ENCODE data around the gene ZNRF3.
"Not testable (repeated sequence)": the region's sequence is repeated elsewhere in the genome, so short reads cannot be mapped to it uniquely, and the experiment has no call there.

Gene ZNRF3

DNA sequence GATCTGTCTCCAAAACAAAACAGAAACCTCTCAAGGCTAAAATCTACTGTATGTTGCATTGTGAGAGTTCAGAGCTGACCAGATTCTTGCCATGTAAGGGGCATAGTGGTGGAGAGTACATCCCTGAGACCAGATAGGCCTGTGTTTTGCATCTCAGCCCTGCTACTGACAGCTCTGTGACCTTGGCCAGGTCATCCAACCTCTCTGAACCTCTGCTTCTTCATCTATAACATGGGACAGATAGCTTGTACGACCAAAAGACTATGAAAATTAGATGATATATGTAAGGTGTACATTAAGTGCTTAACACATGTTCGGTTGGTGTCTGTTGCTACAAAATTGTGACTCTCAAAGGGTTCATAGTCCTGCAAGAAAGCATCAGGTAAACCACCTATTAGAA is 22.9 kb downstream of the ZNRF3 start:
- no peak for DNase-seq (ENCODE audit: low read depth in 2 of 3, low spot score in 2 of 3)

DNA sequence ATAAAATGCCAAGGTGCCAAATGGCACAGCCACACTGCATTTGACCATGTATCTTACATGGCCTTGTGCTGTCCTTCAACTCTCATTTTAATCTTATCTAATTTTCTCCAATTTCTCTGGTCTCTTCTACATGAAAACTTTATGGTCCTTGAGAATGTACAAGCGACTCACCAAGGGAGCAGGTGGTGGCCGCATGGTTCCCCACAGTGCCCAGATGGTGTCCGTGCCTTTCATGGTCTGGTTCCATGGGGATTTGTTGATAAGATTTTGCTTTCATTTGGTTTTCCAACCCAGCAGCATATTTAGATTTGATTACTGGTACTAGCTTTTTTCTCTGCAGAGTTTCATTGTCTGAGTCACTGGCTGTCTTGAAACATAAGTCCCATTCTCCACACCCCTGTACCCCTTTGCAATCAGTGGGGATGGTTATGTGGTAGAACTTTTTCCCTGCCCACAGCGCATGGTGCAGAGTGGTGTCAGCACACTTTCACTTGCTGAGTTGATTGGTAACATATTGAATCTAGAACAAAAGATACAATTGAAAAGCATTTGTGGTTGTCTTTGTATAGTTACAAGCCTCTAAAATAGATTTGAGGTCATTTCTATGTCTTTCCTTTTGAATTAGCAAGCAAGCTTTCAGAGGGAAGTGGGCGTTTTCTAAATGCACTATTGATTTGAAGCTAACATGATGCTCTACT is 24.1 kb downstream of the ZNRF3 start:
- DNase-seq (ENCODE audit: low read depth in 2 of 3, low spot score in 2 of 3) = peak in 2 of 3 experiments; percentile 37 to 51

DNA sequence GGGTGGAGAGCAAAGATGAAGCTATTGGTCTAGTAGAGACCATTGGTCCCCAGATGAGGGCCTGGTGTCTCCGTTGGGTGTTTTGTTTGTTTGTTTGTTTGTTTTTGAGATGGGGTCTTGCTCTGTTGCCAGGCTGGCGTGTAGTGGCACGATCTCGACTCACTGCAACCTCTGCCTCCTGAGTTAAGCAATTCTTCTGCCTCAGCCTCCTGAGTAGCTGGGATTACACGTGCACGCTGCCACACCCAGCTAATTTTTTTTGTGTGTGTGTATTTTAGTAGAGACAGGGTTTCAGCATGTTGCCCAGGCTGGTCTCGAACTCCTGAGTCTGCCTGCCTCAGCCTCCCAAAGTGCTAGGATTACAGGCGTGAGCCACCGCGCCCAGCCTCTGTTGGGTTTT is 25.4 kb downstream of the ZNRF3 start:
- DNase-seq (ENCODE audit: low read depth in 2 of 3, low spot score in 2 of 3) = not testable (repeated sequence)

DNA sequence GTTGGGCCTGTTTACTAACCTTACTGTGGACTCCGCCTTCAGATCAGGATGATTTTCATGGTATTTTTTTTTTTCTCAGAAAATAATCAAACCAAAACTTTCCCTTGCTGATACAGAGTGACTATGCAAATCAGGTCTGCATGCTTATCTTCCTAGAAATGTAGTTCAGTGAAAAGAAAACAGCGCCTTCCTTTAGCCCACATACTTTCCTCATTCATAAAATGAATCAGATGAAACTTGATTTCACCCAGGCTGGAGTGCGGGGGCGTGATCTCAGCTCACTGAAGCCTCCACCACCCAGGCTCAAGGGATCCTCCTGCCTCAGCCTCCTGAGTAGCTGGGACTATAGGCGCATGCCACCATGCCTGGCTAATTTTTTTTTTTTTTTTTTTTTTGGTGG is 26.0 kb downstream of the ZNRF3 start:
- DNase-seq (ENCODE audit: low read depth in 2 of 3, low spot score in 2 of 3) = peak; percentile 22 to 54 (median 46)

DNA sequence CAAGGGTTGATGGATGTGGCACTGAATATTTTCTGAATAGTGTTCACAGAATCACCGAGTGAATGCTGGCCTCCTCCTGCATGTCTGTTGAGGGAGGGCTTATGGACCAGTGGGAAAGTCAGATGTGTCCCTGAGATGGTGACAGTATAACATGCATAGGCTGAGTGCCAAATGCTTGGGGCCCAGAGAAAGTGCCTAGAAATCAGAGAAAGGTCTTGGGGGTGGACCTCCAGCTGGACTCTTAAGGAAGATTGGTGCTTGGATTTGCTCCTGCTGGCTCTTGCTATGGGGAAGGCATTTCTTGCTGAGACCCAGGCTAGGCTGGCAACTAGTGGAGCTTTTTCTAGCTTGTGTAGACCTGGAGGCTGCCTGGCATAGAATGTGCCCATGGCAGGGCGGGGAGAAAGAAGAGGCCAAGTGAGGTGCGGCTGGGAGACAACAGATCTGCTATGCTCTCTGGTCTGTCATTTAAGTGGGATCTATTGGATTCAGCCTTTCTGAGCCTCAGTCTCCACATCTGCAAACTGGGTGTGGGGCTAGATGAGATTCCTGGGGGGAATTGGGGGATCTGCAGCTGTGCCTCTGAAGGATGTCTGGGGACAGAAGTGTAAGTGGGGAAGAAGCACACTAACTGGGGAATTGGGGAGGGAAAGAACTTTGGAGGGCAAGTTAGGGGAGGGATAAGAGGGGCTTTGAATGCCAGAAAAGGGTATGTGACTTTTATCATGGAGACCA is 27.4 kb downstream of the ZNRF3 start:
- DNase-seq (ENCODE audit: low read depth in 2 of 3, low spot score in 2 of 3) = no peak

DNA sequence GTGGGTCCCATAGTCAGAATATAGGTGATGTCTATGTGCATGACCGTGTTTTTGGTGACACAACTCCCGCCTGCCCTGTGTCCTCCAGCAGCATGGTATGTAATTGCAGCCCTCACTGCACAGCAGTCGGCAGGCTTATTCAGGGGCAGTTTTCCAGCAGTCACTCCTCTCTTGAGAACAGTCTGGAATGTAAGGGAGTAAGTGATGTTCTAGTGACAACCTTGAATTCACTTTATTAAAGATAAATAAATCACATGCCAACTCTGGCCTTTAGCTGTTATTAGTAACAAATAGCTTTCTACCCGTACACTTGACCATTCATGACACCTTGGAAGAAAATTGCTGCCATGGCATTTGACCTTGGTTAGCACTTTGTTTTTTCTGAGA is 27.9 kb downstream of the ZNRF3 start:
- no peak for DNase-seq (ENCODE audit: low read depth in 2 of 3, low spot score in 2 of 3)

DNA sequence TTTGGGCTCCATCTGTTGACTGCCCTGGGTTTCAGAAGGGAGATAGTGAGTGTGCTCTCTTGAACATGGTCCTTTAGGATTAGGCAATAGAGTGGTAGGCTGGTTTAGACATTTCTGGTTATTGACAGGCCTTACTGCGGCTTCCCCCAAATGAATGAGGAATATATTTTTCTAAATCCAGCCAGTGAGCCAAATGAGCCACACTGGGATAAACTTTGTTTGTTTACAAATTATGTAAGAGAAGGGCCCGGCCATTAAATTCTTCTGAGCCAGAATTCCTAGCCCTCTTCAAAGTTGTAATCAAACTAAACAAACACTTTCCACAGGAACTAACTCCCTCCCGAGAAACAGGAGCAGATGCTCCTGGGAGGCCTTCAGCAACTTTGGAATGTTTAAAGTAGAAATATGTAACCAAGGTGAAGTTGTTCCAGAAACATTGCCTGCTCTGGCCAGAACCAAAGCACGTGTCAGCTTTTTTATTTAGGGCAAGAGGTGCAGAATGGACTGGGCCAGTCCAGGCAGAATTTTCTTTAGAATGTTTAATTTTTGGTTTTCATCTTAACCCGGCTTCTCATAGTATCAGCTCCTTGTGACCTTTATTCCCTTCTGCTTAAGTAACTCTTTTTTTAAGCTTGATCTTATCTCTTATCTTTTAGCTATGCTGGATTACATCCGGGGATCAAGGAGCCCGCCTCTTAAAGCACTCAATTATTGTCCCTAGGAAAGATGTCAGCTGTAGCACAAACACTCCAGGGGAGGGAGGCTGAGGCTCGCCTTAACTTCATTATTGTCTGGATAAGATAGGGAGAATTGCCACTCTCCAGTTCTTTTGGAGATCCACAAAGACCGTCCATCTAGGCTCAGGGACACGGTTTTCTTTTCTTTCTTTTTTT is 28.7 kb downstream of the ZNRF3 start:
- no peak for DNase-seq (ENCODE audit: low read depth in 2 of 3, low spot score in 2 of 3)

DNA sequence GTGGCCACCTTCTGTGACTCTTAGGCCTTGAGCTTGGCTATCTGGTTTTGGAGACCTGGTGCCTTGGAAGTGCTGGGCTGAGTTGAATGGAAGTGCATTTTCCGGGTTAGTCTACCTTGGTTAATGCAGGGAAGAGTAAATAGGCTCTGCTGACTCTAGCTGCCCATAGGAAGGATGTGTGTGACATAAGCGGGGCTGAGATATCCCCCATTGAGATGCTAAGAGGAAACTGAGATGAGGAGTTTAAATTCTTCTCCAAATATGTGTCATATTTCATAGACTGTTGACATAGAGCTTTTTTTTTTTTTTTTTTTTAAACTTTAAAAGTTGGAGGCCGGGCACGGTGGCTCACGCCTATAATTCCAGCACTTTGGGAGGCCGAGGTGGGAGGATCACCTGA is 30.8 kb downstream of the ZNRF3 start:
- DNase-seq (ENCODE audit: low read depth in 2 of 3, low spot score in 2 of 3) = no peak

DNA sequence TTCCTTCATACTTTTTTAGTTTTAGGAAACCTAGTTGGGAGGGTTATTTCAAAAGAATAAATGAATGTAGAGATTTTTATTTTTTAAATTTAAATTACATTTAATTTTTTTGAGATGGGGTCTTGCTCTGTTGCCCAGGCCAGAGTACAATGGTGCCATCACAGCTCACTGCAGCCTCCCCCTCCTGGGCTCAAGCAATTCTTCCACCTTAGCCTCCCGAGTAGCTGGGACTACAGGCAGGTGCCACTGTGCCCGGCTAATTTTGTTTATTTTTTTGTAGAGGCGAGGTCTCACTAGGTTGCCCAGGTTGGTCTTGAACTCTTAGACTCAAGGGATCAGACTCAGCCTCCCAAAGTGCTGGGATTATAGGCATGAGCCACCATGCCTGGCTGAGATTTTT is 32.6 kb downstream of the ZNRF3 start:
- no peak for DNase-seq (ENCODE audit: low read depth in 2 of 3, low spot score in 2 of 3)

DNA sequence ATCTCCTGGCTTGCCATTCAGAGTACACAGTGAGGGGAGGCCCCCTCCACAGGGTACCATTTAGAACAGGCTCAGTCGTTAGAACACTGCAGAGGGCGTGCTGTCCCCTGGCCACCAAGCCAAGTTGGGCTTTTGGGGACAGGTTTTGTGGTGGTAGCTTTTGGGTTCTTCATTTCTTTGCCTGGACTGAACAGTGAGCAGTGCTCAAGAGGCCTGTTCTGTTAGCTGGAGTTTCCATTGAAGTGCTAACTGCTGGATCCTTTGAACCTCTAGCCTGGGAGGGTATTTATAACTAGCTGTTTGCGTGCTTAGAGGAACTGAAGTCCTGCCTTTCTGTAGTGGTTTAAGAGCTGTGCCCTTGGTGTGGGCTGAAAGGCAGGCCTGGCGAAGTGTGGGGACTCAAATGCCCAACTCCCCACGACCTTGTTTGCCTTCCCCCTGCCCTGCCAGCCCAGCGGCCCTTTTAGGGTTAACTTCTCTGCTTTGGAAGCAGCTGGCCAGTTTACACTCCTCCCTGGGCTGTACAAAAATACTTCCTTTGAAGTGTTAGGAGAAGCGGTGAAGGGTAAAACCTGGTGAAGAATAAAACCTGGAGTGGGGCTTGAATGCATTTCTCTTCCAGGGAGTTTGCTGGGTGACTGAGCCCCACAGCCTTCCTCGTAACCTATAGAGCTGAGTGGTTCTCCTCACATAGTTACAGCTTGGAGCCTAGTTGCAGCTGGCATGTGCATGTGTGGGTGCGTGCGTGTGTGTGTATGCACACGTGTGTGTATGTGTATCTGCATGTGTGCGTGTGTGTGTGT is 34.6 kb downstream of the ZNRF3 start:
- no peak for DNase-seq (ENCODE audit: low read depth in 2 of 3, low spot score in 2 of 3)

DNA sequence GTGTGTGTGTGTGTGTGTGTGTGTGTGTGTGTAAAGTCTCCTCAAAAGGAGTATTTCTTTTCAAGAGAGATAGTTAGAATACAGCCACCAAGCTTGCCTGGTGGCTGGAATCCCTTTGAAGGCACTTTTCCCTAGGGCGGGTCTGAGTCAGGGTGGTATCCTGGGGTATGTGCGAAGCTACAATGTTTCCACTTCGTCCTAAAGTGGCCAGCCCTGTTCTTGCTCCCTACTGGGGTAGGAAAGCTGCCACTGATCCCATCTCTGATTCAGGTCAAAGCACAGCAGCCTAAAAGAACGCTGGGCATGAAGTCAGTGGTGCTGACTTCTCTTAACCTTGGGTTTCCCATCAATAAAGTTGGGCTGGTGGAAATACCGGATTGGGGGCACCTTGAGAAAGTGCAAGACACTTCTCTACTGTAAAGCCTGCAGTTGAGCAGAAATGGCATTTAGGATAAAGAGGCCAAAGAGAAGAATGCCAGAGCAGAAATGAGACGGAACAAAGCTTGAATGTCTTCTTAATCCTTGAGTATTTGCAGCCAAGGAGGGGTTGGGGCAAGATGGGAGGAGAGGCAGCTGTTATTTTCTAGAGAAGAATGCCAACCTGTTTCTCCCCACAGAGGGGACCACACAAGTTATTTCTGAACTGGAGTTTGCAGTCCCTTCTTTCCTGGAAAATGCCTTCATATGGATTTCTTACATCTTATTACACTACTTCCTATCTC is 35.3 kb downstream of the ZNRF3 start:
- no peak for DNase-seq (ENCODE audit: low read depth in 2 of 3, low spot score in 2 of 3)

DNA sequence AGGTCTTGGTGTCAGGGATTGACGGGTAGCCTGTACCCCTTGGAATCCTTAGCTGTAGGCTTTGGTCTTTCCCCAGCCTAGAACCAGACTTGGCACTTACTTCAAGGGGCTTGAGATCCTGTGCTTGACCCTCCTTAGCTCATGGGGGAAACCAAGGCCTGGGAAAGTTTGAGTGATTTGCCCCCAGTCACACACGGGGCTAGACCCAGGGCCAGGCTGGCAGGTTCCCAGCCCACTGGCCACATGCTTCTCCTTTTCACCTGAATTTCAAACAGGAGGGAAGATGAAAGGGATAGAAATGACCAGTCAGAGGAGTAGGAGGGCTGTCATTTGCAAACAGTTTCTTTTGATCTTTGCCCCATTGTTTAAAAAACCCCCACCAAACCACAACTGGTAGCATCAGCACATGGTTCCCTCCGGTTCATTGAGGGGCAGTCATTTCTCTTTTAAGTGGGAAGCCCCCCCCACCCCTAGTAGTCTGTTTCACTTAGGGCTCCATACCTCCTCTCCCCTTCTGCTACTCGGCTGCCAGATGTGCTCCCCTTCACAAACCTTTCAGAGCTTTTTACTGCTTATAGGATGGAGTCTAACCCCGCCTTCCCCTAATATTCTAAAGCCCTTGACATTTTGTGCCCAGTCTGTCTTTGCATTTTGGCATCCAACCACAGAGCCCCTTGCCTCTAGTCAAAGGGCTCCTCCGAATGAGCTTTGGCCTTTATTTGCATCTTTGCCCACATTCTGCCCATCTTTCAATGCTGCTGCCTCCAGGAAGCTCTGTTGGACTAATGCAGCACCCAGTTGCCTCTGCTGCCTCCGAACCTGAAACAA is 37.6 kb downstream of the ZNRF3 start:
- DNase-seq (ENCODE audit: low read depth in 2 of 3, low spot score in 2 of 3) = no peak

DNA sequence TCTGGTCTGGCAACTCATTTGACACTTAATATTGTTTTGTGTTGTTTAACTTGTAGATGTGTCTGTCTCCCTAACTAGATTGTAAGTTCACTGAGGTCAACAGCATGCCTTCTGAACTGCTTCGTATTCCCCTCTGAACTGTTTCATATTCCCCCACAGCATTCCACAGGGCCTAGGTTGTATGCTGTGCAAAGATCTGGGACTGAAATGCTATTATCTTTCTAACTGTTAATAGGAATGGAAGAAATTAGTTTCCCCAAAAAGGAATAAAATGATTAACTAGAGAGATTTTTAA is 38.2 kb downstream of the ZNRF3 start:
- DNase-seq (ENCODE audit: low read depth in 2 of 3, low spot score in 2 of 3) = no peak

DNA sequence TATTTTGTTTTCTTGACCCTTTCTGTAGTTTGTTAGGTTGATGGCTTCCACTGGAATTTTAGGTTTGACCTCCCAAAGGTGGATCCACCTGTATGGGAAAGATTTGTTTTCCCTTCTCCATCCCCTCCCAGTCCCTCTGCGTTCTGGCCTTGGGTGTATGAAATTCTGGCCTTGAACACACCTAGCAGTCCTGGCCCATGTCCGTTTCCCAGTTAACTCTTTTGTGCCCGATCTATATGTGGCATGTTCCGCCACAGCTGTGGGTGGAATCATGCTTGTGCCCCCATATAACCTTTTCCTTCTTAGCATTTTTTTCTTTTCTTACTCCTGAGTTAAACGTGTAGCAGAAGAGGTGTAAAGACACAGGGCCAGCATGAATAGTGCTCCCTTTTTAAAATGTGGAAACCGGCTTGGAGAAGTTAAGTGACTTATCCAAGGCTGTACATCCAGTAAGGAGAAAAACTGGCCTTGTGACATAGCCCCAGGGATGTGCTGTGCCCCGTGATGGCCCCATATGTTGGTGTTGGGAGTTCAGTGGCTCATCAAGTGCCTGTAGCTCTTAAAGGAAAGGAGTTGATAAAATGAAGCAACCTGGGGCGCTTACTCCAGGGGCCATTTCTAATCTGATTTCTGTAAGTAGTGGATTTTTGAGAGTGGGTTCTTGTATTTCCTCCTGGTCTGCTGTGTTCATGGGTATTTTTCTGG is 39.3 kb downstream of the ZNRF3 start:
- DNase-seq (ENCODE audit: low read depth in 2 of 3, low spot score in 2 of 3) = no peak

DNA sequence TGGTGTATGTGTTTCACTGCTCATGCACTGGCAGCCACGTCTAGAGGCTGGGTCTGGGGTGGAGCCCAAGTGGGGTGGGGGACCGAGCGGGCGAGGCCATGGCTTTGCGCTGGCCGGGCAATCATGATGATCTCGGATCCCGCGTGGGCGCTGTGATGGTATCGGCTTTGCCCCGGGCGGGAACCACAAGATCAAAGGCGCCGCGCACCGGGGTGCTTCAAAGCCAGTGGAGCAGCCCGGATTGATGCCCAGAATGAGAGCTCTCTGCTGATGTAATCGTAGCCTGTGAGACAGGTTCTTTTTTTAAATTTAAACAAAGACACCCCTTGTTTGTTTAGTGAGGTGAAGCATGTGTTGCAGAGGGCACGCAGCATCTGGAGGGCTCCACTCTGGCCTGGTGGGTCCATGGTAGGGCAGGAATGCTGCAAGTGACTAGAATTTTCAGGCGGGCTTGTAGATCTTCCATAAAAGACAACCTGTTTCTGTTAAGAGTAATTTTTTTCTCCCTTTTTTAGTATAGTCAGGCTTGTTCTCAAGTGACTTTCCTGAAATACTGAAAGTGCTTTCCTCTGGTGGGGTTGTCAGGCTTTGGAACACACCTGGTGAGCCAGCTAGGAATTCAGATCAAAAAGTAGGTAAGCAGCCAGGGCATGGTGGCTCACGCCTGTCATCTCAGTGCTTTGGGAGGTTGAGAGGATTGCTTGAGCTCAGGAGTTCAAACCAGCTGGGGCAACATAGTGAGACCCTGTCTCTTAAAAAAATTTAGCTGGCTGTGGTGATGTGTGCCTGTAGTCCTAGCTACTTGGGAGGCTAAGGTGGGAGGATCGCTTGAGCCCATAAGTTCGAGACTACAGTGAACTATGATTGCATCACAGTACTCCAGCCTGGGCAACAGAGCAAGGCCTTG is 40.7 kb downstream of the ZNRF3 start:
- no peak for DNase-seq (ENCODE audit: low read depth in 2 of 3, low spot score in 2 of 3)

DNA sequence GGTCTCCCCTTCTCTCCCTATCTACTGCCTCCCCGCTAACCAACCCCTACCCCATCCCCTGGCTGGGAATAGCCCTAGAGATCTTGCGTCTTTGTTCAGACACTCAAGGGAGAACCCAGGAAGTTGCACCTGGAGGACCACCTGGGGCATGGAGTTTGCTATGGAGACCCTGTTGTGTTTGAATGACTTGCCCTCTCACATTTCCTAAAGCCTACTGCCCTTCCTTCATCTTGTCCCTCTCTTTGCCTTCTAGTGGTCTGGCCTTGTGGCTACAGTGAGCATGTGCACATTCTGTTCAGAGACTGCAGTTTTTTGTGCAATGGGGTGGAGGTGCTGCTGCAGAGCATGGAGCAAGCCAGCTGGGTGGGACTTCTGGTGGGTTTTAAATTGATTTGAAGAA is 42.5 kb downstream of the ZNRF3 start:
- DNase-seq (ENCODE audit: low read depth in 2 of 3, low spot score in 2 of 3) = no peak

DNA sequence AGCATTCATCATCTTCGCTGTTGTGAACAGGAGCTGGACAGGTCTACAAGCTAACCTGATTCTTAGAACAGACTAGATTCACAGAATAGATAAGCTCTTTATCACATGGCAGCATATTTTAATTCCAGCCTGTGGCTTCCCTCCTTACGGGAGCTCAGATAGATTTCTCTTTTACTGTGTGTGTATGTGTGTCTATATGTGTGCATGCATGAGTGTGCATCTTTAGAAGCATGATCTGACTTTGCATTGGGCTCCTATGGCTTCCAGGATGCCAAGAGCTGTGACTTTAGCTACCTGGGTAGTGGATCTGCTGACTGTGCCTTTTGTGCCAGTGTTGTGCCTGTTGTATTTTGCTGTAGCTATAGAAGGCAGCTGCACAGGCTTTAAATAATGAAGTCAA is 44.3 kb downstream of the ZNRF3 start:
- no peak for DNase-seq (ENCODE audit: low read depth in 2 of 3, low spot score in 2 of 3)

DNA sequence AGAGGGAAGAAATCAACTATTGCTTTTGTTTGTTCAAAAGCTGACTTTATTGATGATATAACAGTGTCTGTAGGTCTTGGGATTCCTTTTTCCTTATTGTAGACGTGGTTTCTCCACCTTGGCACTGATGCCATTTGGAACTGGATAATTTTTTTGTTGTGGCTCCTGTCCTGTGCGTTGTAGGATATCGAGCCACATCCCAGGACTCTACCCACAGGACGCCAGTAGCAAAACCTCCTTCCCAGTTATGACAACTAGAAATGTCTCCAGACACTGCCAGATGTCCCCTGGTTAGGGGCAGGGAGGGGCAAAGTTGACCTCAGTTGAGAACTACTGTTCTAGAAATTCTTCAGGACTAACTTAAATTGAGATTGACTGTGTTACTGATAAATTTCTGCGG is 45.8 kb downstream of the ZNRF3 start:
- DNase-seq (ENCODE audit: low read depth in 2 of 3, low spot score in 2 of 3) = no peak
